Upper lobe of left lung (tissue), 4 donors: Measurements from ENCODE around the gene LASP1.

Source experiments
- CTCF ChIP-seq, 6 experiments: fragments of 450-650 bp in 4 of 6; fragments of 200-600 bp in 2 of 6; sonication (generic) in 2 of 6; IDR thresholded peaks; one replicate each; pipeline ENCODE4 v1.5.1; 2016 to 2019; ENCODE audit warnings: antibody characterized with exemption in 6 of 6
- EP300 ChIP-seq, 4 donors: sonication (generic); formaldehyde crosslinking; IDR thresholded peaks; one replicate each; pipeline ENCODE4 v1.5.1; 2017; ENCODE audit warnings: antibody characterized with exemption in 4 of 4, control low read depth in 2 of 4
- POLR2A ChIP-seq, 4 donors: fragments of 450-650 bp; IDR thresholded peaks; one replicate each; pipeline ENCODE4 v1.5.1; 2016 to 2017; ENCODE audit warnings: antibody characterized with exemption in 4 of 4, mild to moderate bottlenecking in 2 of 4

GRCh38 chr17:38942696-38943334 is 73.0 kb downstream of the LASP1 start:
- no peak for TF ChIP-seq CTCF (IDR thresholded peaks at IDR 0.05)
- TF ChIP-seq POLR2A (IDR thresholded peaks at IDR 0.05), result no peak
- TF ChIP-seq EP300 (IDR thresholded peaks at IDR 0.05), result no peak
